Smooth muscle cell (in vitro differentiated cells): ENCODE data around the gene PRKG1. TPM values are rescaled to one million over a fixed set of nuclear protein-coding genes. Genes with fewer than 3 reads are reported as not detected.
"Not testable (repeated sequence)": the region's sequence is repeated elsewhere in the genome, so short reads cannot be mapped to it uniquely, and the experiment has no call there.

Experiments
- DNase-seq: peaks from one replicate; lab custom pipeline; 2025; ENCODE audit not compliant: unreplicated experiment; lab: John Stamatoyannopoulos, UW
- H2AFZ ChIP-seq: fragments of 200-600 bp; sonication (generic); 2 replicates; pipeline ENCODE4 v1.6.0; 2016; ENCODE audit warnings: antibody characterized with exemption, low read depth, mild to moderate bottlenecking
- H3F3A ChIP-seq: fragments of 200-600 bp; sonication (generic); 2 replicates; pipeline ENCODE4 v1.6.0; 2017; ENCODE audit warnings: antibody characterized with exemption, low read depth
- H3K27ac ChIP-seq: fragments of 200-600 bp; sonication (generic); 2 replicates; pipeline ENCODE4 v1.5.1; 2016; ENCODE audit warnings: low read depth, mild to moderate bottlenecking
- H3K27me3 ChIP-seq: fragments of 200-600 bp; sonication (generic); 2 replicates; pipeline ENCODE4 v1.6.1; 2016; ENCODE audit warnings: low read depth, mild to moderate bottlenecking
- H3K36me3 ChIP-seq: fragments of 200-600 bp; sonication (generic); 2 replicates; pipeline ENCODE4 v1.5.1; 2016; ENCODE audit warnings: low read depth
- H3K4me1 ChIP-seq: fragments of 200-600 bp; sonication (generic); 2 replicates; pipeline ENCODE4 v1.5.1; 2016; ENCODE audit warnings: low read depth
- H3K4me2 ChIP-seq: fragments of 200-600 bp; sonication (generic); 2 replicates; pipeline ENCODE4 v1.6.0; 2016; ENCODE audit warnings: mild to moderate bottlenecking
- H3K4me3 ChIP-seq: fragments of 200-600 bp; sonication (generic); 2 replicates; pipeline ENCODE4 v1.5.1; 2016; ENCODE audit warnings: mild to moderate bottlenecking
- H3K79me2 ChIP-seq: fragments of 200-600 bp; sonication (generic); 2 replicates; pipeline ENCODE4 v1.6.0; 2016; ENCODE audit warnings: low read depth, mild to moderate bottlenecking
- H3K9ac ChIP-seq: fragments of 200-600 bp; sonication (generic); 2 replicates; pipeline ENCODE4 v1.6.0; 2016; ENCODE audit warnings: low read depth
- H3K9me3 ChIP-seq: fragments of 200-600 bp; sonication (generic); replicated peaks from 2 replicates; pipeline ENCODE4 v1.5.1; 2016; ENCODE audit warnings: low read depth
- H4K20me1 ChIP-seq: fragments of 200-600 bp; sonication (generic); 2 replicates; pipeline ENCODE4 v1.6.0; 2016; ENCODE audit warnings: low read depth
- WGBS: methylation state at CpG from one replicate; pipeline ENCODE4 v1.1.7; 2016; ENCODE audit warnings: low lambda C conversion rate; 5-methylcytosine and 5-hydroxymethylcytosine counted together
- polyA plus RNA-seq: library from polyadenylated mRNA; unstranded; fragments of >200 nt; fragmentation: Nextera tagmentation; extraction: Ambion mirVana; gene quantifications from 2 replicates; pipeline ENCODE4 v1.2.1, GENCODE V29; 2016
- total RNA-seq: library from RNA; depleted of rRNA; stranded (reverse); fragments of >200 nt; gene quantifications from 2 replicates; pipeline ENCODE4 v1.2.3, GENCODE V29; 2014
- TF ChIP-seq, protein P1 (sequence below): fragments of 200-600 bp; sonication (generic); IDR thresholded peaks from 2 replicates; pipeline ENCODE4 v1.5.1; 2017; ENCODE audit warnings: borderline replicate concordance, mild to moderate bottlenecking, antibody characterized with exemption; ENCODE audit not compliant: insufficient read depth, poor library complexity, severe bottlenecking

The PRKG1 gene
- total and polyA plus RNA-seq, 2 experiments from 2014 or later, result 7.2 to 13.4 TPM

DNA sequence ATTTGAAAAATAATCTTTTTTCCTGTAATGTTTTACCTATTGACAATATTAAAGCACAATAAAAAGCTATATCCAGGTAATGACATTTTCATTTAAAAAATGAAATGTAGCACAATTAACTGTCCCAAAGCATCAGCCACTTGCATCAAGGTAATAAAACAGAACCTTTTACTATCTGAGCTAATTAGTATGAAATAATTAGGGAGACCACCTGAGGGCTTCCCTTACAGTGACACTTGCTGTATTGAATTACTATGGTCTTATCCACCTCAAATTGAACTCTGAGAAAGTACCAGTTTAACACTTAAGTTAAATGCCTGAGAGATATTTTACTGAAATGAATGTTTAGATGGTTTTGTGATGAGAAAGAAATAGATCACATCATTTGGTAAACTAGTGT, 1120.4 kb downstream of the PRKG1 start:
- Histone ChIP-seq H3K4me2 (no peak overlapping the region), H4K20me1 (no peaks in the 10 kb centered on the region), H2AFZ (no peak overlapping the region), H3K79me2 (no peaks in the 10 kb centered on the region), H3K9ac (no peak overlapping the region), H3K4me3 (no peak overlapping the region), H3K27me3 (no peaks in the 10 kb centered on the region), H3K36me3 (no peaks in the 10 kb centered on the region), H3K27ac (no peak overlapping the region), H3F3A (no peaks in the 10 kb centered on the region), H3K4me1 (no peaks in the 10 kb centered on the region), H3K9me3 (no peaks in the 10 kb centered on the region)
- TF ChIP-seq, protein P1, sequence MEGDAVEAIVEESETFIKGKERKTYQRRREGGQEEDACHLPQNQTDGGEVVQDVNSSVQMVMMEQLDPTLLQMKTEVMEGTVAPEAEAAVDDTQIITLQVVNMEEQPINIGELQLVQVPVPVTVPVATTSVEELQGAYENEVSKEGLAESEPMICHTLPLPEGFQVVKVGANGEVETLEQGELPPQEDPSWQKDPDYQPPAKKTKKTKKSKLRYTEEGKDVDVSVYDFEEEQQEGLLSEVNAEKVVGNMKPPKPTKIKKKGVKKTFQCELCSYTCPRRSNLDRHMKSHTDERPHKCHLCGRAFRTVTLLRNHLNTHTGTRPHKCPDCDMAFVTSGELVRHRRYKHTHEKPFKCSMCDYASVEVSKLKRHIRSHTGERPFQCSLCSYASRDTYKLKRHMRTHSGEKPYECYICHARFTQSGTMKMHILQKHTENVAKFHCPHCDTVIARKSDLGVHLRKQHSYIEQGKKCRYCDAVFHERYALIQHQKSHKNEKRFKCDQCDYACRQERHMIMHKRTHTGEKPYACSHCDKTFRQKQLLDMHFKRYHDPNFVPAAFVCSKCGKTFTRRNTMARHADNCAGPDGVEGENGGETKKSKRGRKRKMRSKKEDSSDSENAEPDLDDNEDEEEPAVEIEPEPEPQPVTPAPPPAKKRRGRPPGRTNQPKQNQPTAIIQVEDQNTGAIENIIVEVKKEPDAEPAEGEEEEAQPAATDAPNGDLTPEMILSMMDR, result no peak
- DNase-seq, result no peak

DNA sequence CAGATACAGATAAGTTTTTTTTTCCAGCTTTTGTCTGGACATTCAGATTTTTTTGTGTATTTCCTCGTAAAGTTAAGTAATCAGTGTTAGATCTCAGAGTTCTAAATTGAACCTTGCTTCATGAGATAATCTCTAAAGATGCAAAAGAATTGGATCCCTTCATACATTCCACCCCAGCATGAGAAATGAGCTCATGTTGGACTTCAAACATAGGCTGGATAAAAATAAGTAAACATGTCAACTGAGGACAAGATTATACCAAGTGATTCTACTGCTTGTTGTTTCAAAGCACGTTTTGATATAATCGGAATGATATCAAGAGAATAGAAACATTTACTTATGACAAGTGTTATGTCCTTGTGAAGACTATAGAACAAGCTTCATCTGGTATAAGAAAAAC, 1122.8 kb downstream of the PRKG1 start:
- H3K9ac ChIP-seq, result no peak overlapping the region
- DNase-seq, result no peak
- no peaks in the 10 kb centered on the region for H4K20me1 ChIP-seq
- TF ChIP-seq, protein P1, result no peak
- H3K27me3 ChIP-seq, result no peaks in the 10 kb centered on the region
- 83% methylated on average over 3 of the region's 3 CpGs for WGBS
- no peaks in the 10 kb centered on the region for H3K36me3 ChIP-seq
- H2AFZ ChIP-seq, result no peak overlapping the region
- H3K4me1 ChIP-seq, result no peaks in the 10 kb centered on the region
- H3K79me2 ChIP-seq, result no peaks in the 10 kb centered on the region
- no peak overlapping the region for H3K27ac ChIP-seq
- H3F3A ChIP-seq, result no peaks in the 10 kb centered on the region
- no peaks in the 10 kb centered on the region for H3K9me3 ChIP-seq
- no peak overlapping the region for H3K4me2 ChIP-seq
- no peak overlapping the region for H3K4me3 ChIP-seq

GRCh38 chr10:52198540-52198939, 1124.3 kb downstream of the PRKG1 start:
- Histone ChIP-seq H2AFZ (no peak overlapping the region), H3K27me3 (no peaks in the 10 kb centered on the region), H3K27ac (no peak overlapping the region), H3K79me2 (no peaks in the 10 kb centered on the region), H3F3A (no peaks in the 10 kb centered on the region), H3K4me1 (no peaks in the 10 kb centered on the region), H3K4me3 (no peak overlapping the region), H3K9ac (no peak overlapping the region), H3K4me2 (no peak overlapping the region), H3K36me3 (no peaks in the 10 kb centered on the region), H3K9me3 (no peaks in the 10 kb centered on the region), H4K20me1 (no peaks in the 10 kb centered on the region)
- no peak for DNase-seq
- WGBS, result 73% methylated on average over 3 of the region's 3 CpGs
- TF ChIP-seq, protein P1, result no peak

- WGBS, result 91% methylated on average over 7 of the region's 7 CpGs
- not testable (repeated sequence) for H3K9ac ChIP-seq, H3K4me3 ChIP-seq
These were observed 1130.6 kb downstream of the PRKG1 start for GRCh38 chr10:52204906-52205305.

More at GRCh38 chr10:52204906-52205305, 1130.6 kb downstream of the PRKG1 start:
- not testable (repeated sequence) for H3K27me3 ChIP-seq, H2AFZ ChIP-seq, H3K9me3 ChIP-seq, H3K79me2 ChIP-seq, H4K20me1 ChIP-seq, H3F3A ChIP-seq, H3K27ac ChIP-seq, H3K36me3 ChIP-seq, DNase-seq, H3K4me2 ChIP-seq, H3K4me1 ChIP-seq
